HG03060 (cell line): ENCODE data around the gene MTRF1.

Experiments used
- ATAC-seq: cut with Tn5 transposase; IDR thresholded peaks from one replicate; pipeline ENCODE4 v1.9.1; 2021; ENCODE audit warnings: low read depth, moderate number of reproducible peaks; ENCODE audit not compliant: unreplicated experiment

MTRF1 gene, protein sequence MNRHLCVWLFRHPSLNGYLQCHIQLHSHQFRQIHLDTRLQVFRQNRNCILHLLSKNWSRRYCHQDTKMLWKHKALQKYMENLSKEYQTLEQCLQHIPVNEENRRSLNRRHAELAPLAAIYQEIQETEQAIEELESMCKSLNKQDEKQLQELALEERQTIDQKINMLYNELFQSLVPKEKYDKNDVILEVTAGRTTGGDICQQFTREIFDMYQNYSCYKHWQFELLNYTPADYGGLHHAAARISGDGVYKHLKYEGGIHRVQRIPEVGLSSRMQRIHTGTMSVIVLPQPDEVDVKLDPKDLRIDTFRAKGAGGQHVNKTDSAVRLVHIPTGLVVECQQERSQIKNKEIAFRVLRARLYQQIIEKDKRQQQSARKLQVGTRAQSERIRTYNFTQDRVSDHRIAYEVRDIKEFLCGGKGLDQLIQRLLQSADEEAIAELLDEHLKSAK

DNA sequence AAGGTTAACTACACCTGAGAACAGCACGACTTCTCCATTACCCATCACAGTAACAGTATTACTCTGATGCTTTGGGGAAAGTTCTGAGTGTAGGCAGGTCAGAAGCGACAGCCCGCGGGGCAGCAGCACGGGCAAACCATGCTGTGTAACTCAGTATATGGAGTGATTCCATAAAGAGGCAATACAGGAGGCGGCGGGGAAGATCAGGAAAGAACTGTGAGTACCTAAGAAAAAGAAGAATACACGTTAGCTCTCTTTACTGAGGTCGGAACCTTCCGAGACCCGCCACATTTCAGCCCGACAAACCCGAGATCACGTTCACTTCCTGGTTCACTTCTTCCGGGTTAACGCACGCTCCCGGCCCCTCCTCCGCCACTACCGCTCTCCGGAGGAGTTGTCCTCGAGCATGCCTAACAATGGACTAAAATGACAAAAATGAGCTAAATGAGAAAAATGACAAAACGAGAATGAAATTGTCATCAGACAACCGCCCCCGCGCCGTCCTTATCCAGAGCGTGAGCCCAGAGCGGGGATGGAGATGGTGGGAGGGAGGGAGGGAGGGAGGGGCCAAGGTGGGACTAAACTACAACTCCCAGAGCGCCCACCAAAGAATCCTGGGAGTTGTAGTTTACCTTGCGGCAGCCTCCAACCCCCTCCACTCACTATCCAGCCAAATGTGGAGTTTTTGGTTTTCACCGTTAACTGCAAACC is at the start of gene MTRF1:
Gene MTRF1, minus strand, starts transcription at position 316 of the 711 bp plus-strand sequence. CDS start 2,669 bp downstream, outside the sequence.
- peak; percentile 82 for ATAC-seq

DNA sequence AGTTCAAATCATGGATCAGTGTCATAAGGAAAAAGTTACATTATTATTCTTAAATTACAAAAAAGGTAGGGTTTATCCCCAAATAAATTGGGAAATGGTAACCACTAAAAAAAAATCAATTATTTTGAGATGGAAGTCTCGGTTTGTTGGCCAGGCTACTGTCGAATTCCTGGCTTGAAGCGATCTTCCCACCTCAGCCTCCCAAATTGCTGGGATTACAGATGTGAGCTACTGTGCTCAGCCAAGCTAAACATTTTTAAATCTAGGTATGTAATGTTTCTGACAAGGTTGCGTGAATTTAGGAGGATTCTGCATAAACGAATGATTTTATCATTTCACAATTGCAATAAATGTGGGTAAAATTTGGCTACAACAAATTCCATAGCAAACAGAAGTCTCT is 49.7 kb upstream of the MTRF1 start:
- no peak for ATAC-seq

- no peak for ATAC-seq
Measured at GRCh38 chr13:41312176-41312500, 48.8 kb upstream of the MTRF1 start.

DNA sequence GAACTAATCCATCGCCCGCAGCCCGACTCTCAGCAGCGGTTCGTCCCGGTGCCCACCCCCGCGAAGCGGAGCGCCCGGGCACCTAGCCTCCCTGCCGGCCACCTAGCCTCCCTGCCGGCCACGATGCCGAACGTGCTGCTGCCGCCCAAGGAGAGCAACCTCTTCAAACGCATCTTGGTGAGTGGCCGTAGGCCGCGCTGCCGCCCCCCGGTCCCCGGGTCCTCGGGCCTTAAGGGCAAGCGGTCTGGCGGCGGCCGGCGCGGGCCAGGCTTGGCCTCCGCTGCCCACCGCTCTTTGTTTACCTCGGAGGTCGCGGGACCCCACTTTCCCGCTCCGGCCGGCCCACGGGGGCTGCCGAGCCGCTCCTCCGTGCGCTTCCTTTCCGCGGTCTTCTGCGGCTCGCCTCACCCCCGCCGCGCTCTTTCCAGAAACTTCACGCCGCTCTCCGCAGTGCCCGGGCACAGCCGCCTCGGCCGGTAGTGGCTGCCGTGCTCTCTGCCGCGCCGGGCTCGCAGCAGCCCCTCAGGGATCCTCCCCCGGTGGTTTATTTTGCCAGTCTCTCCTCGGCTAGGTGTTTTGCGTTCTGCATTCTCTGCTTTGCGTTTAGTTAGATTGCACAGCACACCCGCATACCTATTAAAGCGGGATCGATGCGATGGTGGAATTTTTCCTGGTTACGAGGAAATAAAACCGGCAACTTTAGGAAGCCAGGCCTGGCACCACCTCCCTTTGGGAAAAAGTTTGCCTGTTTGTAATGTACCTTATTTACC is 48.2 kb upstream of the MTRF1 start:
- ATAC-seq, result peak; percentile 17

DNA sequence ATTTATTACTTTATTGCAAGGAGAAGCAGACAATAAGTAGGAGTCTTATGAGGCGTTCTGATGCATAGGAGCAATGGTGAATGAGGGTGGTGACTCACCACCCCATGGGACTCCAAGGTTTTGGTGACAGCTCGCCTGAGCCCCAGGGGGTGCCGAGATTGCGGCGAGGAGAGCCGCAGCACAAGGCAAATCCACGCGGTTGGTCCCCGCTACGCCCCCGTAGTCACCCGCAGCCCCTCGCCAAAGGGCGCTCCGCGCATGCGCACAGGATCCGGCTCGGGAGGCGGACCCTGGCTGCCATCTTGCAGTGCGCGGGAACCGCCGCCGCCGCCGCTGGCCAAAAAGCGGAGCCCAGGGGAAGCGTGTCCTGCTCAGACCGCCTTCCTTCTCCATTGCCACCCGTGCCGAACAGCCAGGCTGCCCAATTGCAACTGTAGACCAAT is 47.6 kb upstream of the MTRF1 start, which contains the start of gene NAA16:
Gene NAA16, plus strand, starts transcription at position 305 of the 443 bp plus-strand sequence. CDS start 262 bp downstream, outside the sequence.
- peak; percentile 68 for ATAC-seq

GRCh38 chr13:41307884-41308640 is 44.7 kb upstream of the MTRF1 start:
- no peak for ATAC-seq

- no peak for ATAC-seq
Measured at GRCh38 chr13:41306271-41307145, 43.1 kb upstream of the MTRF1 start.

DNA sequence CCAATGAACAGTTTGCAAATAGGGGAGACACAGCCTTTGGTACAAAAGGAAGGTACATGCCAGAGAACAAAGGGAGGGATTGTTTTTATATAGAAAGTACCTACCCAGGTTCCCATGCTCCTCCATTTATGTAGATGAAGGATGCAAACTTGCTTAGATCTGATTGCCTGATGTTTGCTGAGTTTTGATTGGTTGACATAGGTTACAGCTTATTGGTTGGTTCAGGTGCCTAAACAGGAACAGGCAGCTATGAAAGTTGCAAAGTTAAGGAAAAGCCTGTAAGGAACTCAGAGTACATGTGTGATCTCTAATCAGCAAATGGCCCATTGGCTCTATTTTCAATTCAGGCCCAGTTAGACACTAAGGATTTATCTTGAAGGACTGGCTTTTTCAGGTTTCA is 41.2 kb upstream of the MTRF1 start:
- no peak for ATAC-seq

DNA sequence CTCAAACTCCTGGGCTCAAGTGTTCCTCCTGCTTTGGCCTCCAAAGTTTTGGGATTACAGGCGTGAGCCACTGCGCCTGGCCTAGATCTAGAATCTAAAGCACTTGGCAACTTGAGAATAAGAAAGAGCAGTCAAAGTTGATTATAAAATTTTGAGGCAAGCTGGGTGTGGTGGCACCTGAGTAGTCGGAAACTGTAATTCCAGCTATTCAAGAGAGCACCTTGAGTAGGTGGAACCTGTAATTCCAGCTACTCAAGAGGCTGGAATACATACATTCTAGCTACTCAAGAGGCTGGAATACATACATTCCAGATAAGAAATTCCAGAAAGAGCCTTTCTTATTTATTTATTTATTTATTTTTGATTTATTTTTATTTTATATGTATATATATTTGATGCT is 39.4 kb upstream of the MTRF1 start:
- no peak for ATAC-seq

DNA sequence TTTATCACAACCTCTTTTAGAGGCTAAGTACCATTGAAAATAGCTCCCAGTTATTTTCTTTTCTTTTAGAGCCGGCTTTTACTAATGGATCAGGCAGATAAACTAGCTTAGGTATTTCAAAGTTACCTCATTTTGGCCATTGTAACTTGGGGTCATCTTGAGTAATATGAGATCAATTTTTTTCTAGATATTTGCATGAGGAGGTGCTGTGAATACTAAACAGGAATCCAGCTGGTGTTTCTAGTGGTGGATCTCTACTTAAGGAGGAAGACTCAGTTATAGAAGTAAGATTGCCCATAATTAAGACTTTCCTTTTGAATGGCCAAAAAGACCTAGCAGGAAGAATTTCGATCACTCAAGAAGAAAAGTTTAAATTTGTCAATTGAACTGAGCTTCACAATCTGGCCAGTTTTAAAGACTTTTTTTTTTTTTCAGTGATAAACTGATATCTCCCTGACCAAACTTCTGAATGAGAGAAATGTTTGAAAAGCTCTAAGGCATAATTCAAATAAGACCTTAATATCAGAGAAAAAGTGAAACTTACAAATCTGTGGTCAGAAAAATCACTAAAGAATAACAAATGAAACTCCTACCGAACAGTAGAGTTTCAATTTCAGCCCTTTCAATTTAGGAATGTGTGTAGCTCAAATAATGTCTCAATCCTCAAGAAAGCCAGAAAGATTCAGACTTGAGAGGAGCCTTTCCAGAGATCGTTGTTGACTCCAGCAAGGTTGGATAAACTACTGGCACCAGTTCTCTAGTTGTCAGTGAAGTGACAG is 36.1 kb upstream of the MTRF1 start:
- no peak for ATAC-seq

- no peak for ATAC-seq
Measured at GRCh38 chr13:41296879-41297646, 33.7 kb upstream of the MTRF1 start.

GRCh38 chr13:41295973-41296372 is 32.6 kb upstream of the MTRF1 start:
- no peak for ATAC-seq

DNA sequence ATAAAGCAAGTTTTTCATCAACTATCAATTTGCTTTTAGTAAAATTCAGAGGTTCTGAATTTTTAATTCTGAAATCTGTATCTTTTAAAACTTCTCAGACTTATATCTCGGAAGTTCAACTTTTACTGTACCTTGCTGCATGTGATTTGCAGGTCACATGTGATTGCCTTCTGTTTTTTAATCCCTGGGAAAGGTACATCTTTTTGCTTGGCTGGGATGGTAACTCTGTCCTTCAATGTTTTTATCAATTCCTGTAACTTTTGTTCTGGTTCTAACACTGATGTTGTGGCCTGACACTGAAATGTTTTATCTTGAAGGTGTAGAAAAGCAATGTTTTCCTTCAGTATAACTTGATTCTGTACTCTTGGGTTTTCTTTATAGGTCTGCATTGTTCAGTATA is 31.5 kb upstream of the MTRF1 start:
- ATAC-seq, result no peak

- ATAC-seq, result no peak
Measured at GRCh38 chr13:41293272-41293671, 29.9 kb upstream of the MTRF1 start.

- ATAC-seq, result no peak
Measured at GRCh38 chr13:41291246-41291645, 27.9 kb upstream of the MTRF1 start.

GRCh38 chr13:41289463-41289881 is 26.1 kb upstream of the MTRF1 start:
- no peak for ATAC-seq

GRCh38 chr13:41286370-41286769 is 23.0 kb upstream of the MTRF1 start:
- ATAC-seq, result no peak
